GM19328 (cell line): ENCODE measurements around the gene SH3GL2.
A peak's percentile ranks its signal among the peaks of the same experiment; 100 is the strongest.

Experiments
- ATAC-seq: cut with Tn5 transposase; IDR thresholded peaks from one replicate; pipeline ENCODE4 v1.9.1; 2021; ENCODE audit warnings: mild to moderate bottlenecking, moderate library complexity; ENCODE audit not compliant: unreplicated experiment

The SH3GL2 gene

GRCh38 chr9:17578911-17579793 is at the start of gene SH3GL2:
TSS of gene SH3GL2 (plus strand) at chr9:17579066.
- no peak for ATAC-seq

GRCh38 chr9:17531642-17532254 is 47.1 kb upstream of the SH3GL2 start:
- ATAC-seq: peak; percentile 76

- ATAC-seq: no peak
These were observed 46.4 kb upstream of the SH3GL2 start for GRCh38 chr9:17532461-17532860.

DNA sequence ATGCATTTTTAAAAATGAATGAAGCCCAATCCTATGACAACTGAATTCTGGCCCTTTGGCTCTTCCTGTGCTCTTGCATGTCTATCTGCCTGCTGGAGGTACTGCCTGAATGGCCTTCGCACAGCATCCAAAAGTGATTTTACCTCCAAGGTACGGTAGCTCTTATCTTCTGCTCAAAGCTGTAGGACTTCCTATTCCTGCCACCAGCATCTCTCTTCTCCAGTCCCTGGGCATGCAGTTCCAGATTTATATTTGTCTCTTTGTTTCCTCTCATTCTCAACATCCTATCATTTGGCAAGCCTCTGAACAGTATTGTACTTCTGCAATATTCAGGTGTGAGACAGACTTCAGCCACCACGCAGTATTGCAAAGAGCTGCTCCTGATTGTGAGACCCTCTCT is 43.7 kb upstream of the SH3GL2 start:
- no peak for ATAC-seq

DNA sequence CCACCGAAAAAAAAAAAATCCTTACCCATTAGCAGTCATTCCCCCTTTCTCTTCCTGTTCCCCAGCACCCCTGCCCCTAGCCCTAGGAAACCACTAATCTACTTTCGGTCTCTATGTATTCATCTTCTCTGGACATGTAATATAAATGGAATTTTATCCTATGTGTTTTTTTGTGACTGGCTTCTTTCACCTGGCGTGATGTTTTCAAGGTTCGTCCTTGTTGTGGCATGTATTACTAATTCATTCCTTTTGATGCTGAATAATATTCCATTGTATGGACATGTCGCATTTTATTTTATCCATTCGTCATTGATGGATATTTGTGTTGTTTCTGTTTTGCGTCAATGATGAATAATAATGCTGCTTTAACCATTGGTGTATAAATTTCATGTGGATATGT is 42.8 kb upstream of the SH3GL2 start:
- no peak for ATAC-seq

DNA sequence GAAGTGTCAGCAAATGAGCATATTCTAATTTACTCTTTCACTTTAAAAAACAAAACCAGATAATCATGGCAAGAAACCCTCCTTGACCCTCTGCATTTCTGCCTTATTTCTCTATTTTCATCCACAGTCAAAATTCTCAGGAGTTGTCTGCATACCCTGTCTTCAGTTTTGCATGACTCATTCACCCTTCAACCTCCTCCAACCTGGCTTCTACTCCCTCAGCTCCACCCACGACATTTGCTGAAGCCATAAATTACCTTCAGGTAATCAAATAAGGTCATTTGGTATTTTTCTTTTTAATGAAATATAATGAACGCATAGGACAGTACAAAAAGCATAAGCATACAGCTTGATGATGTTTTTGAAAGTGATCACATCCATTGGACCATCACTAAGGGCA is 27.8 kb upstream of the SH3GL2 start:
- ATAC-seq: no peak

DNA sequence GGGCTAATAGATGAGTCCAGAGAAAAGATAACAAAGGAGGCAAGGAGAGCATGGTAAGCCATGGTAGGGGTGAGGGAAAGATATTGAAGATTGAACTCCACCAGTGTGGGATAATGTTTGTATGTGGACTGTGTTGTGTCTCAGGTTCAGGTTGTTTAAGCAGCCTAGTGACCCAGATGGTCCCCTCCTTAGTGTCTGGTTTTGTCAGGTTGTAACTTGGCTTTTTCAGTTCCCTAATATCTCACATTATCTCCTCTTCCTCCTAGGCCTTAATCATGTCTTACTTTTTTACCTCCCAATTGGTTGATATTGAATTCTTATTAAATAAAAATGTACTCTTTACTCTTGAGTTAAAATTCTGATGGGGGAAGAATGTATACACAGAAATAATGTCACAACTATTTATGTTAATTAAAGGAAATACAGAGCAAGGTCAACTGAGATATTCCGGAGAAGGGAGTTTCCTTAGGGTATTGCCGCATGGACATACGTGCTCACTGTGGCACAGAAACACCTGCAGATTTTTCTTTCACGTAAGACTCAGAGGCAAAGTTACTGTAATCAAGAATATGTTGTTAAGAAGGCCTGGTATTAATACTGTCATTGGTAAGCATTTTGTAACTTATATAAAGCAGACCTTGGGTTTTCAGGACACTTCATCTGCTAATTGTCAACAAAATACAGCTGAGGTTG is 23.4 kb upstream of the SH3GL2 start:
- no peak for ATAC-seq

DNA sequence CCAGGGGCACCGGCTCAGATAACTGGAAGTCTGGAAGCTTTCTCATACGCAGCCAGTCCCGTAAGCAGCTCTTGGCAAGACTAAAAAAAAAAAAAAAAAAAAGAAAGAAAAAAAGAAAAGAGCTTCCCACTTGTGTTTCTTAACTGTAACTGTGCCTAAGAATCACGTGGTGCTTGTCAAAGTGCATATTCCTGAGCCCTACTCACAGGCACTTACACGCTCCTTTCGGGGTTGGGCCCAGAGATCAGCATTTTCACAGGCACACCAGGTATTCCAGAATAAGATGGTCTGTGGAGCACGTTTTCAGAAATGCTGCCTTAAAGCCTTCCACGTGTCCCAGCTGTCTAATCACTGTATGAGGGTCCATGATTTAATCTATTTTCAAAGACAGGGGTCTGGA is 22.6 kb upstream of the SH3GL2 start:
- ATAC-seq: no peak

DNA sequence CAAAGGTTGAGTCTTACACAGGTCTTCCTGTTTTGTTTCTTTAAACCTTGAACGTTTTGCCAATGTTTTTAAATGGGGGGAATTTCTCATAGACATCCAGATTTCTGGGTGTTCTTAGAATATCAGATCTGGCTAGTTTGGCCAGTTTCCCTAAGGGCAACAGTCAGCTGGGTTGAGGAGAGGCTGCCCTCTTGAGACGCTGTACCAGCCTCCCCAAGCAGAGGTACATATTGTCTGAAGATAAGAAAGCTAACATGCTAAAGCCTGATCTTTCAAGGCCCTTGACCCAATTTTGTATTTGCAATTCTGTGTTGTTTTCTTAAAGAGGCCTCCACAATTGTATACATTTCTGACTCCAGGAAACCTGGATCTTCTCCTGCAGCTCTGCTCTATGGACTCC is 21.9 kb upstream of the SH3GL2 start:
- ATAC-seq: no peak

DNA sequence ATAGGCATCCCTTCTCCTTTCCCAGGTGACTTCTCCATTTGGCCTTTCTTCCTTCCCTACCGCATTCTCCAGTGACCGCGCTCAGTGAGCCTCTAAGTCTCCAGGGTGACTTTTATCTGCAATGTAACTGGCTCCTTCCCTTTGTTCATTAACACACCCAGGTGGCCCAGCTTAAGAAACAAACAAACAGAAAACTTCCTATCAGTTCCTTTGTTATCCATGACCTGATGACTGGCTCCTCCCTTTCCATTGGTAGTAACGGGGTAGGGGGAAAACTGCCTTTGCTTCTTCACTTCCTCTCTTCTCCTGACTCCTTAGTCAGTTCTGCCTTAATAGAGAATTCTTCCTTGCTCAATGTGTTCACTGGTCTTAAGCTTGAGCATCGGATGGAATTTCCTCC is 7.0 kb upstream of the SH3GL2 start:
- ATAC-seq: no peak

DNA sequence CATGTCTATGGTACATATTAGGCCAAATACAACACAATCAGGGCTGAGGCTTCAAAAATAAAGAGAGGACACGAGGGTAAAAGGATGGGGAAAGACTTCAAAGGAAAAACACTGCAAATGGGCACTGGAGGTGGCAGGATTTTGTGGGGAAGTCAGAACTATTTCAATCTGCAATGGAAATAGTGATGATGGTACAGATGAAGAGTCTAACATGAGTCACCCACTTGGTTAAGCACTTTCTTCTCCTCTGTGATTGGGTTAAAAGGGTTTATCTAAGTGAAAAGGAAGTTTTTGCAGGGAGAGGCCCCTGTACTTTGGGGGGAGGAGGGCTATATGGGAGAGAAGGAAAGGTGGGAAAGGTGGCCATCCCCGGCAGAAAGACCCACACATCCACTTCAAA is 4.5 kb upstream of the SH3GL2 start:
- ATAC-seq: no peak

DNA sequence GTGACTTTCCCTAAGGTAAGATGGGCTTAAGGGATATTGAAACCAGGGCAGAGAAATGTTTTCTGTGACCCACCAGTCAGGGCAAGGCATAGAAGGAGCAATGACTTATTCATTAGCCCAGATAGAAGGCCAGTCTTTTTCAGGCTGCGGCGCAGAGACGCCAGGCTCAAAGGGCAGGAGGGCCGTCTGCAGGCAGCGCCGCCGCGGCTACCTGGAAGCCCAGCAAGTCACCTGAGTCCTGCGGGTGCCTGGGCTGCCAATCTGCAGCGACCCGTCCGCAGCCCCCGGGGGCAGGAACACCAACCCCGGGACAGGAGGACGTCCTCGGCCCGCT is 322 bp upstream of the SH3GL2 start:
- ATAC-seq: no peak

DNA sequence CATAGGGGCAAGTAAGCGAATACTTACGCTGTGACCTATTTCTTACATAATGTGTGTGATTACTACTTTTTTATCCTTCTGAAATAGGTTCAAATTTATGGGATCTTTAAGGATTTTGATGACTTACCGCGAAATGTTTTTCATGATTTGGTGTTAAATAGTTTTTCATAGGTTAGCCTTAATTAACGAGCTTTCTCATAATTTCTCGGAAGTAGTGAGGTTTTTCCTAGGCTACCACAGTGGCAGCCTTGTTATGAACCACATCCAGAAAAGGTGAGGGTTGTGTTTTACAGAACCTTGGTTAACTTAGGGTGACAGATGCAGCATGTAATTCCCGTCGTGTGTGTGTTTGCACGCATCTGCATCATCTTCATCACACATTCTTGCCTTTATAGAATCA is 1.3 kb downstream of the SH3GL2 start:
- ATAC-seq: no peak

- no peak for ATAC-seq
These were observed 8.2 kb downstream of the SH3GL2 start for GRCh38 chr9:17587113-17587512.

DNA sequence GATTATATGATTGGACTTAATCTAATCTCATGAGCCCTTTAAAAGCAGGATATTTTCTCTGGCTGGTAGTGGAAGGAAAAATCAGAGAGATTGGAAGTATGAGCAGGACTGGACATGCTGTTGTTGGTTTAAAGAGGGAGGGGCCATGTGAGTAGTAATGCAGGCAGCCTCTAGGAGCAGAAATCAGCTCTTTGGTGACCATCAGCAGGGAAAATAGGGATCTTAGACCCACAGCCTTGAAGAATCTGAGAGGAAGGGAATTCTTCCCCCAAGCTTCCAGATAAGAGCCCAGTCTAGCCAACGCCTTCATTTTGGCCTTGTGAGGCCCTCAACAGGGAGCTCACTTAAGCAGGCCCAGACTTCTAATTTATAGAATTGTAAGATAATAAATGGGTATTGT is 9.5 kb downstream of the SH3GL2 start:
- no peak for ATAC-seq

DNA sequence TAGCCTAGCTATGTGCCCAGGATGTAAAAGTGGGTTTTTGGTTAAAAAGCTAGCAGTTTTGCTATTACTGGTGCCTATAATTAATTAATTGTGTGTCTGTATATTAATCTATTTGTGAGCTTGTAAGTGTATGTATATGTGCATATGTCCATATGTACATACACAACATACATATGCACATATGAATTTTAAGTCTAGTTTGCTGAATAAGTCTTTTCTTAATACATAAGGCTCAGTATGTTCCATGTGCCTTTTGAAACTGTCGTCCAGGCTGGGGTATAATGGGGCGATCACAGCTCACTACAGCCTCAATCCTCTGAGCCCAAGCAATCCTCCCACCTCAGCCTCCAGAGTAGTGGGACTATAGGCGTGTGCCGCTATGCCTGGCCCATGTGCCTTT is 10.1 kb downstream of the SH3GL2 start:
- no peak for ATAC-seq

DNA sequence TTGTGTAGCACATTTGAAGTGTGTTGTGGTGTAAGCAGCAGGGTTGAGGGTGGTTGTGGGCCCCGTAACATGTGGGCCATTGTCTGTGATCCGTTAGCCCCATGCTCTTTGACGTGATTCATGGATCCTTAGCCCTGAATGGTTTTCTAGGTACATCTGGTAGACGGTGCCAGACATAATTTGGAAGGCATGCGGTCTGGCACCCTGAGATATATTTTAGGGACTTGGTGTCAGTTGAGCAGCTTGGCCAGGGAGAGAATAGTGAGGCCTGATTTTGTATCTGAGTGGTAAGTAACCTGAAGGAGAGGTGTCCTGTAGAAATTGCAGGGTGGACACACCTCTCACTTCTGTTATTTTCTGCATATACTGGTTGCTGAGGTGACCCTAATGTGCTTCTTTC is 10.9 kb downstream of the SH3GL2 start:
- ATAC-seq: no peak

DNA sequence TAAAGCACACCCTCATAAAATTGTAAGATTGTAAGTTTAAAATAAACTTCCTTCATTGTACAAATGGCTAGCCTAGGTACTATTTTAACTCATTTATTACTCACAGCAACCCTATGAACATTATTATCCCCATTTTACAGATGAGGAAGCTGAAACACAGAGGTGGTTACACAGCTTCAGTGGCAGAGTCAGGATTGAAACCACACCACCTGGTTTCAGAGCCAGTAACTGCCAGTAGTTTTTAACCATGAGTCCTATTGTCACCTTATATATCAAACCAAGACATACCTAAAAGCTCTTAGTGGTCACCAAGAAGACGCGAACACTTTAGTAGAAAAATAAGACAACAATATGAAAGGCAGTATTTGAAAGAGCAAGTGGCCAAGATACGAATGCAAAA is 16.1 kb downstream of the SH3GL2 start:
- no peak for ATAC-seq

- ATAC-seq: no peak
These were observed 19.1 kb downstream of the SH3GL2 start for GRCh38 chr9:17597977-17598376.

DNA sequence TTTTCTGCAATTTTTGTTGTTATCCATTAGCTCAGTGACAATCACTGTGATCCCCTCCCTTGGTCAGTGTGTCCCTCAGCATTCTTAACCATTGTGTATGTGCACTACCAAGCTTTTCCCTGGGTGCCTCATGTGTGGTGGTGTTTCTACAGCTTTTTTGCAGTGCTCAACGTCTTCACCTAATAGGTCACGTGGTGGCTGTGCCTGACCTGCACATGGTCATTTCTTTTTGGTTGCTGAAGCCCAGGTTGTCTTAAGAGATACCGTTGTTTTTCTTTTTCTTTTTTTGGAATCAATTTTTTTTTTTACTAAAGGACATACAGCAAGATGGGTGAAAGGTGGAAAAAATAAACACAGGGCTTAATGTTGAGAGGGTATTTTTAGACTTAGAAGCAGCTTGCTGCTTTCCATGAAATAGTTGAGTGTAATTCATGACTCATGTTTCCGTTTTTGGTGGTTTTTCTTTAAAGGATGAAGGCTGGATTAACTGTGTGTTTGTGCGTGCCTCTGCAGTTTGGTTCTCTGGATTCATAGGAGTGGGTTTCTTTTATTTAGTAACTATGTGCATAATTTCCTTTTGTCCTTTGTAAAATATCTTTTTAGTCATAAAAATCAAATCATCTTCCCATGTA is 22.2 kb downstream of the SH3GL2 start:
- ATAC-seq: no peak

- ATAC-seq: no peak
These were observed 25.7 kb downstream of the SH3GL2 start for GRCh38 chr9:17604556-17604955.
